GM23338 (cell line): ENCODE measurements around the gene ILK. TPM values are rescaled to one million over a fixed set of nuclear protein-coding genes. Genes with fewer than 3 reads are reported as not detected.

Source experiments
- ATAC-seq: fragments of 200-7000 bp; cut with Tn5 transposase; 3 replicates; pipeline ENCODE4 v1.9.1; 2020
- DNase-seq: peaks from one replicate; pipeline ENCODE4 v3.0.0-alpha.2; 2015; ENCODE audit warnings: low spot score
- H2AFZ ChIP-seq: fragments of 200-600 bp; sonication (generic); 2 replicates; pipeline ENCODE4 v1.8.0; 2016; ENCODE audit warnings: antibody characterized with exemption, mild to moderate bottlenecking, moderate library complexity
- H3F3A ChIP-seq: fragments of 200-600 bp; sonication (generic); replicated peaks from 2 replicates; pipeline ENCODE4 v1.8.0; 2017; ENCODE audit warnings: antibody characterized with exemption, mixed run types, low read depth
- H3K27ac ChIP-seq: fragments of 200-600 bp; sonication (generic); 2 replicates; pipeline ENCODE4 v1.6.1; 2016; ENCODE audit warnings: low read depth
- H3K27me3 ChIP-seq: fragments of 200-600 bp; sonication (generic); 2 replicates; pipeline ENCODE4 v1.8.0; 2016; ENCODE audit warnings: mild to moderate bottlenecking, mixed run types, moderate library complexity; ENCODE audit not compliant: insufficient read depth
- H3K36me3 ChIP-seq: fragments of 200-600 bp; sonication (generic); 2 replicates; pipeline ENCODE4 v1.8.0; 2016; ENCODE audit warnings: mild to moderate bottlenecking; ENCODE audit not compliant: insufficient read depth
- H3K4me1 ChIP-seq: fragments of 200-600 bp; sonication (generic); 2 replicates; pipeline ENCODE4 v1.8.0; 2016; ENCODE audit warnings: mild to moderate bottlenecking, moderate library complexity; ENCODE audit not compliant: insufficient read depth
- H3K4me2 ChIP-seq: fragments of 200-600 bp; sonication (generic); 2 replicates; pipeline ENCODE4 v1.7.1; 2017; ENCODE audit warnings: mixed run types
- H3K4me3 ChIP-seq: fragments of 200-600 bp; sonication (generic); 2 replicates; pipeline ENCODE4 v1.6.1; 2016; ENCODE audit warnings: mixed run types
- H3K79me2 ChIP-seq: fragments of 200-600 bp; sonication (generic); replicated peaks from 2 replicates; pipeline ENCODE4 v1.8.0; 2017; ENCODE audit warnings: mild to moderate bottlenecking; ENCODE audit not compliant: insufficient read depth
- H3K9me2 ChIP-seq: fragments of 200-600 bp; sonication (generic); 2 replicates; pipeline ENCODE4 v1.8.0; 2017; ENCODE audit not compliant: insufficient read depth
- H4K20me1 ChIP-seq: fragments of 200-600 bp; sonication (generic); replicated peaks from 2 replicates; pipeline ENCODE4 v1.8.0; 2017; ENCODE audit warnings: mild to moderate bottlenecking; ENCODE audit not compliant: insufficient read depth
- H3K27ac Mint-ChIP-seq: 2 replicates; pipeline ENCODE4 v1.8.0; 2020; ENCODE audit warnings: inconsistent platforms, mild to moderate bottlenecking, moderate library complexity, mixed read lengths
- H3K27me3 Mint-ChIP-seq: 3 replicates; pipeline ENCODE4 v1.8.0; 2022; ENCODE audit warnings: low read depth, mild to moderate bottlenecking, moderate library complexity, mixed read lengths, inconsistent platforms; ENCODE audit not compliant: insufficient read depth, poor library complexity
- H3K36me3 Mint-ChIP-seq: 3 replicates; pipeline ENCODE4 v1.8.0; 2021; ENCODE audit warnings: low read depth, mild to moderate bottlenecking, inconsistent platforms, moderate library complexity, mixed read lengths
- H3K4me1 Mint-ChIP-seq: 3 replicates; pipeline ENCODE4 v1.8.0; 2020; ENCODE audit warnings: mild to moderate bottlenecking, inconsistent platforms, mixed read lengths
- H3K4me3 Mint-ChIP-seq: 3 replicates; pipeline ENCODE4 v1.8.0; 2021; ENCODE audit warnings: moderate library complexity, mild to moderate bottlenecking, inconsistent platforms, mixed read lengths
- H3K9me3 Mint-ChIP-seq: 3 replicates; pipeline ENCODE4 v1.8.0; 2020; ENCODE audit warnings: moderate library complexity, mild to moderate bottlenecking, inconsistent platforms, mixed read lengths
- CREB1 ChIP-seq: fragments of 250-450 bp; sonication (Bioruptor Pico); IDR thresholded peaks from 2 replicates; pipeline ENCODE4 v1.5.0; 2020; ENCODE audit warnings: low read depth, mild to moderate bottlenecking, moderate library complexity
- ETS1 ChIP-seq: IDR thresholded peaks from 2 replicates; pipeline ENCODE4 v1.6.1; 2016; ENCODE audit warnings: antibody characterized with exemption
- EZH2 ChIP-seq: fragments of 200-600 bp; sonication (generic); IDR thresholded peaks from one replicate; pipeline ENCODE4 v1.8.0; 2017; ENCODE audit warnings: antibody characterized with exemption, mild to moderate bottlenecking, low read depth; ENCODE audit not compliant: unreplicated experiment
- EZH2phosphoT487 ChIP-seq: fragments of 200-600 bp; sonication (generic); IDR thresholded peaks from one replicate; pipeline ENCODE4 v1.8.1; 2018; ENCODE audit warnings: antibody characterized with exemption; ENCODE audit not compliant: unreplicated experiment
- NANOG ChIP-seq: IDR thresholded peaks from 2 replicates; pipeline ENCODE4 v1.6.1; 2016; ENCODE audit warnings: antibody characterized with exemption, borderline replicate concordance
- POLR2AphosphoS5 ChIP-seq: IDR thresholded peaks from 2 replicates; pipeline ENCODE4 v1.6.1; 2016; ENCODE audit warnings: antibody characterized with exemption, low read depth
- REST ChIP-seq: IDR thresholded peaks from one replicate; pipeline ENCODE4 v1.6.1; 2018; ENCODE audit warnings: antibody characterized with exemption; ENCODE audit not compliant: unreplicated experiment
- STAT1 ChIP-seq: IDR thresholded peaks from one replicate; pipeline ENCODE4 v1.6.1; 2016; ENCODE audit warnings: antibody characterized with exemption; ENCODE audit not compliant: unreplicated experiment
- ZNF114 ChIP-seq: fragments of 250-450 bp; sonication (Bioruptor Pico); IDR thresholded peaks from 2 replicates; pipeline ENCODE4 v1.5.0; 2020; ENCODE audit warnings: mild to moderate bottlenecking, moderate library complexity
- ZNF331 ChIP-seq: fragments of 250-450 bp; sonication (Bioruptor Pico); IDR thresholded peaks from 2 replicates; pipeline ENCODE4 v1.5.0; 2020; ENCODE audit warnings: low read depth, mild to moderate bottlenecking, moderate library complexity
- ZNF462 ChIP-seq: fragments of 250-450 bp; sonication (Bioruptor Pico); IDR thresholded peaks from 2 replicates; pipeline ENCODE4 v1.5.0; 2020; ENCODE audit warnings: mild to moderate bottlenecking, moderate library complexity
- polyA plus RNA-seq: library from polyadenylated mRNA; unstranded; fragments of >200 nt; fragmentation: Nextera tagmentation; extraction: Ambion mirVana; gene quantifications from 2 replicates; pipeline ENCODE4 v1.2.1, GENCODE V29; 2016
- total RNA-seq: library from RNA; depleted of rRNA; stranded (reverse); fragments of >200 nt; shearing (Covaris generic); gene quantifications from 2 replicates; pipeline ENCODE4 v1.2.3, GENCODE V29; 2014
- TF ChIP-seq, protein P1 (sequence below), 2 experiments: fragments of 200-600 bp in 1 of 2; sonication (generic) in 1 of 2; conservative IDR thresholded peaks; 2 replicates each; pipeline versions ENCODE4 v1.5.1 to v1.6.1; 2016 to 2017; ENCODE audit warnings: antibody characterized with exemption in 2 of 2, low read depth in 2 of 2, mild to moderate bottlenecking in 2 of 2, moderate library complexity in 1 of 2

ILK gene
- total and polyA plus RNA-seq, 2 experiments from 2014 or later, result 62.6 to 91.0 TPM

DNA sequence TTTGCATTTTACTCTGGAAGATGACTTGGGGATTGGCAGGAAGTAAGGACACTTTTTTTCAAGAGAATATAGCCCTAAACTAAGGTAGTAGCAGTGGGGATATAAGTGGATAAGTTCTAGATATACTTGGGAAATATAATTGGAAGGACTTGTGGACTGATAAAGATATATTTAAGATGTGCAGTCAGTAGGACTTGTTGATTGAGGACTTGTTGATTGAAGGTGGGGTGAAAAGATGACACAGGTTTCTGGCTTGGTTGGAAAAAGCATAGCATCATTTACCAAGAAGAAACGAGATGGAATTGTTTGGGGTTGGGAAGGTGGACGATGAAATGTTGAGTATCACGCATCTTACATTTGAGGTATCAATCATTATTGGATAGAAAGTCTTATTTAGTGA, 9.9 kb downstream of the ILK start (continued):
- TF ChIP-seq REST, result no peak
- no peak for TF ChIP-seq STAT1
- no peak for TF ChIP-seq POLR2AphosphoS5
- no peak for TF ChIP-seq ZNF331 (CRISPR knock-in tag)
- no peak for TF ChIP-seq ZNF114 (CRISPR knock-in tag)
- no peak for TF ChIP-seq ETS1
- TF ChIP-seq EZH2phosphoT487, result no peak
- TF ChIP-seq, protein P1, sequence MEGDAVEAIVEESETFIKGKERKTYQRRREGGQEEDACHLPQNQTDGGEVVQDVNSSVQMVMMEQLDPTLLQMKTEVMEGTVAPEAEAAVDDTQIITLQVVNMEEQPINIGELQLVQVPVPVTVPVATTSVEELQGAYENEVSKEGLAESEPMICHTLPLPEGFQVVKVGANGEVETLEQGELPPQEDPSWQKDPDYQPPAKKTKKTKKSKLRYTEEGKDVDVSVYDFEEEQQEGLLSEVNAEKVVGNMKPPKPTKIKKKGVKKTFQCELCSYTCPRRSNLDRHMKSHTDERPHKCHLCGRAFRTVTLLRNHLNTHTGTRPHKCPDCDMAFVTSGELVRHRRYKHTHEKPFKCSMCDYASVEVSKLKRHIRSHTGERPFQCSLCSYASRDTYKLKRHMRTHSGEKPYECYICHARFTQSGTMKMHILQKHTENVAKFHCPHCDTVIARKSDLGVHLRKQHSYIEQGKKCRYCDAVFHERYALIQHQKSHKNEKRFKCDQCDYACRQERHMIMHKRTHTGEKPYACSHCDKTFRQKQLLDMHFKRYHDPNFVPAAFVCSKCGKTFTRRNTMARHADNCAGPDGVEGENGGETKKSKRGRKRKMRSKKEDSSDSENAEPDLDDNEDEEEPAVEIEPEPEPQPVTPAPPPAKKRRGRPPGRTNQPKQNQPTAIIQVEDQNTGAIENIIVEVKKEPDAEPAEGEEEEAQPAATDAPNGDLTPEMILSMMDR (conservative IDR thresholded peaks at IDR 0.05; ENCODE audit: low read depth in 2 of 2), result no peak

GRCh38 chr11:6614446-6614845, 10.9 kb downstream of the ILK start:
- DNase-seq (no peak), ATAC-seq (no peak)
- no peak overlapping the region for H2AFZ ChIP-seq
- H3K9me2 ChIP-seq, result no peaks in the 10 kb centered on the region
- no peak overlapping the region for H3K4me3 ChIP-seq
- Mint-ChIP-seq H3K36me3 (peaks cover 25% of the 10 kb centered on the region), H3K27ac (no peak overlapping the region), H3K27me3 (peaks cover 20% of the 10 kb centered on the region), H3K4me3 (no peak overlapping the region), H3K4me1 (peaks cover 5% of the 10 kb centered on the region), H3K9me3 (no peaks in the 10 kb centered on the region)
- no peak overlapping the region for H3K4me2 ChIP-seq
- peaks cover 18% of the 10 kb centered on the region for H3K36me3 ChIP-seq
- TF ChIP-seq CREB1 (CRISPR knock-in tag) (no peak), NANOG (no peak), EZH2 (no peak), STAT1 (no peak), ZNF462 (CRISPR knock-in tag) (no peak)
- no peak overlapping the region for H3K27ac ChIP-seq
- H4K20me1 ChIP-seq, result no peaks in the 10 kb centered on the region; the same call in 1 of the 2 replicates
- H3K79me2 ChIP-seq, result peaks cover 21% of the 10 kb centered on the region
- no peaks in the 10 kb centered on the region for H3K27me3 ChIP-seq
- peaks cover 16% of the 10 kb centered on the region for H3K4me1 ChIP-seq
- no peaks in the 10 kb centered on the region; the same call in 1 of the 2 replicates for H3F3A ChIP-seq
